Endothelial cell of umbilical vein (primary cell): ENCODE measurements around the gene MYOCD. TPM values are rescaled to one million over a fixed set of nuclear protein-coding genes. Genes with fewer than 3 reads are reported as not detected.

Source experiments
- BruUV-seq: library from RNA; stranded (reverse); fragments of 400-500 nt; replicated peaks from 2 replicates; lab custom pipeline; 2021; lab: Mats Ljungman, UMichigan
- CTCF ChIA-PET: fragments of 300-600, 350-600 bp; sonication (Branson Sonifier 250); formaldehyde crosslinking; loops from one replicate; lab custom pipeline; 2021; ENCODE audit warnings: antibody characterized with exemption, inconsistent platforms; lab: Charles Lee
- POLR2A ChIA-PET: fragments of 300-600, 350-600 bp; sonication (Branson Sonifier 250); formaldehyde crosslinking; loops from one replicate; lab custom pipeline; 2021; ENCODE audit warnings: antibody characterized with exemption, inconsistent platforms; lab: Charles Lee
- DNase-seq: peaks from one replicate; pipeline ENCODE4 v3.0.0-alpha.2; 2011; ENCODE audit warnings: low read depth, low spot score
- FAIRE-seq: peaks from 2 replicates; lab custom pipeline; 2011; peaks lifted over from hg19 to GRCh38; lab: Jason Lieb, UNC
- H2AFZ ChIP-seq: 2 replicates; pipeline ENCODE4 v1.6.0; 2012; ENCODE audit warnings: low read depth, low read length, control low read depth, inconsistent platforms
- H3K27ac ChIP-seq: 2 replicates; pipeline ENCODE4 v1.5.1; 2011; ENCODE audit warnings: low read depth, mild to moderate bottlenecking, control low read depth, low read length, moderate library complexity; ENCODE audit not compliant: insufficient read depth
- H3K27me3 ChIP-seq, 2 experiments: 2 replicates each; pipeline versions ENCODE4 v1.6.0 to v1.6.1; 2011; ENCODE audit warnings: low read length in 2 of 2, mixed read lengths in 1 of 2; ENCODE audit not compliant: control insufficient read depth in 2 of 2, insufficient read depth in 2 of 2
- H3K36me3 ChIP-seq, 2 experiments: 2 replicates in 1 of 2; 3 replicates in 1 of 2; pipeline ENCODE4 v1.5.1; 2011; ENCODE audit warnings: low read length in 2 of 2, mild to moderate bottlenecking in 1 of 2, moderate library complexity in 1 of 2; ENCODE audit not compliant: control insufficient read depth in 2 of 2, insufficient read depth in 2 of 2; ENCODE audit errors: extremely low read depth in 1 of 2
- H3K4me1 ChIP-seq: 3 replicates; pipeline ENCODE4 v1.5.1; 2011; ENCODE audit warnings: mild to moderate bottlenecking, low read length; ENCODE audit not compliant: control insufficient read depth, insufficient read depth; ENCODE audit errors: extremely low read depth
- H3K4me2 ChIP-seq: 2 replicates; pipeline ENCODE4 v1.6.1; 2011; ENCODE audit warnings: low read length, control low read depth, mixed read lengths; ENCODE audit not compliant: insufficient read depth
- H3K4me3 ChIP-seq, 3 experiments: fragments of 200-600 bp in 1 of 3; sonication (generic), shearing (Covaris generic) in 1 of 3; replicated peaks in 1 of 3; 2 replicates each; pipeline ENCODE4 v1.5.1; 2011 to 2016; ENCODE audit warnings: control low read depth in 3 of 3, low read length in 3 of 3, mild to moderate bottlenecking in 2 of 3, inconsistent platforms in 1 of 3, low read depth in 1 of 3, moderate library complexity in 1 of 3; ENCODE audit not compliant: insufficient read depth in 1 of 3
- H3K79me2 ChIP-seq: 2 replicates; pipeline ENCODE4 v1.6.0; 2012; ENCODE audit warnings: low read length, inconsistent platforms; ENCODE audit not compliant: control insufficient read depth, insufficient read depth
- H3K9ac ChIP-seq: replicated peaks from 2 replicates; pipeline ENCODE3; 2011; ENCODE audit warnings: low read length, control low read depth; ENCODE audit not compliant: insufficient read depth; ENCODE audit errors: extremely low read depth
- H3K9me1 ChIP-seq: replicated peaks from 3 replicates; pipeline ENCODE4 v1.6.0; 2011; ENCODE audit warnings: mild to moderate bottlenecking, low read length; ENCODE audit not compliant: control insufficient read depth, insufficient read depth; ENCODE audit errors: extremely low read depth
- H3K9me3 ChIP-seq: replicated peaks from 2 replicates; pipeline ENCODE4 v1.5.1; 2012; ENCODE audit warnings: low read length, inconsistent platforms; ENCODE audit not compliant: control insufficient read depth, insufficient read depth
- H4K20me1 ChIP-seq: replicated peaks from 2 replicates; pipeline ENCODE3; 2011; ENCODE audit warnings: mild to moderate bottlenecking, low read length; ENCODE audit not compliant: control insufficient read depth, insufficient read depth; ENCODE audit errors: extremely low read depth
- EZH2 ChIP-seq: IDR thresholded peaks from 2 replicates; pipeline ENCODE4 v1.6.1; 2012; ENCODE audit warnings: borderline replicate concordance, low read depth, mild to moderate bottlenecking, moderate library complexity, low read length, inconsistent platforms; ENCODE audit not compliant: severe bottlenecking
- FOS ChIP-seq: IDR thresholded peaks from 2 replicates; pipeline ENCODE4 v1.6.1; 2011; ENCODE audit warnings: mild to moderate bottlenecking, low read length, moderate library complexity, borderline replicate concordance; ENCODE audit not compliant: insufficient read depth
- GATA2 ChIP-seq: IDR thresholded peaks from 2 replicates; pipeline ENCODE4 v1.7.0; 2011; ENCODE audit warnings: low read depth, mild to moderate bottlenecking, moderate library complexity, mixed read lengths, low read length; ENCODE audit not compliant: insufficient read length, insufficient read depth
- JUN ChIP-seq: IDR thresholded peaks from 2 replicates; pipeline ENCODE4 v1.6.1; 2011; ENCODE audit warnings: borderline replicate concordance, low read depth; ENCODE audit not compliant: insufficient read length, insufficient read depth
- MYC ChIP-seq: IDR thresholded peaks from one replicate; pipeline ENCODE4 v1.6.1; 2011; ENCODE audit warnings: mild to moderate bottlenecking, low read depth, low read length
- POLR2A ChIP-seq: IDR thresholded peaks from 2 replicates; pipeline ENCODE4 v1.6.1; 2012; ENCODE audit warnings: low read depth, mild to moderate bottlenecking, control low read depth, low read length
- POLR2AphosphoS5 ChIP-seq: IDR thresholded peaks from 2 replicates; pipeline ENCODE4 v1.6.1; 2012; ENCODE audit warnings: low read depth, mild to moderate bottlenecking, control low read depth, low read length, moderate library complexity; ENCODE audit not compliant: insufficient read depth
- dilution Hi-C: fragments of 300-500 bp; cut with MboI; formaldehyde crosslinking; loops from one replicate; pipeline ENCODE4 v1.15.0; 2019; ENCODE audit warnings: low sequenced_read_pairs; ENCODE audit not compliant: extremely low pct_ligation_motif_present
- intact Hi-C: fragments of 100-400 bp; cut with micrococcal nuclease; formaldehyde crosslinking; loops from one replicate; pipeline ENCODE4 v1.10.0; 2022
- polyA plus RNA-seq, 4 experiments: library from polyadenylated mRNA; depleted of rRNA in 3 of 4; stranded (reverse) in 3 of 4; unstranded in 1 of 4; fragments of >200 nt; gene quantifications; 2 replicates each; pipeline versions ENCODE4 v1.2.1 to v1.2.3, GENCODE V29; 2011 to 2012; ENCODE audit warnings: missing spikeins in 1 of 4
- total RNA-seq: library from RNA; stranded (reverse); gene quantifications from 2 replicates; pipeline ENCODE4 v1.2.3, GENCODE V29; 2021
- TF ChIP-seq, protein P1 (sequence below): IDR thresholded peaks from 2 replicates; pipeline ENCODE4 v1.6.1; 2011; ENCODE audit not compliant: insufficient read depth, insufficient read length
- TF ChIP-seq, protein P2 (sequence below), 2 donors: IDR thresholded peaks; 1 replicate in 1 of 2; 2 replicates in 1 of 2; pipeline ENCODE4 v1.5.1; 2011; ENCODE audit warnings: low read length in 2 of 2, mild to moderate bottlenecking in 2 of 2, moderate library complexity in 2 of 2, control low read depth in 1 of 2, inconsistent platforms in 1 of 2, low read depth in 1 of 2; ENCODE audit not compliant: insufficient read depth in 1 of 2; ENCODE audit errors: extremely low read depth in 1 of 2

MYOCD gene
- total and polyA plus RNA-seq, 2 donors (not counting 3 experiments of a cell fraction or from before 2014, with no cell fraction given) = not detected

DNA sequence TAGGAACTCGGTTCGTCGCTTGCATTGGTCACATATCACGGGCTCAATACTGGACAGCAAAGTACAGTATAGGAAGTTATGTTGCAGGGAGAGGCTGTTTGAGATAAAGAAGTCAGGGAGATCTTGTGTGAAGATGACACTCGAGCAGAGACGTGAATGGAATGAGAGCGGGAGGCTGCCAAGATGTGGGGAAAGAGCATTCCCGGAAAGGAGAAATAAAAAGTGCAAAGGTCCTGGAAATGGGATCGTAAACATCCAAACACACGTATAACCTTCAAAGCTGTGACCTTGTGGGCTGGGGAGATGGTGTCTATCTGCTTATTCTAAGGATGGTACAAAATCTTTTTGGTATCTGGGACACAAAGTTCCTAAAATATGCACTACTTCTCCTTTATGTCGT is 43.0 kb upstream of the MYOCD start:
- Histone ChIP-seq H2AFZ (no peak overlapping the region), H3K4me3 (no peak overlapping the region), H3K4me2 (no peak overlapping the region), H3K9ac (no peak overlapping the region), H3K27ac (no peak overlapping the region), H3K27me3 (no peaks in the 10 kb centered on the region), H3K9me3 (no peaks in the 10 kb centered on the region), H3K36me3 (no peaks in the 10 kb centered on the region), H4K20me1 (no peaks in the 10 kb centered on the region), H3K4me1 (no peaks in the 10 kb centered on the region), H3K9me1 (no peaks in the 10 kb centered on the region), H3K79me2 (no peaks in the 10 kb centered on the region)
- dilution Hi-C loops (no loop called here), intact Hi-C loops (no loop called here)
- no peak for FAIRE-seq
- CTCF ChIA-PET = no interaction called here
- TF ChIP-seq, protein P1, sequence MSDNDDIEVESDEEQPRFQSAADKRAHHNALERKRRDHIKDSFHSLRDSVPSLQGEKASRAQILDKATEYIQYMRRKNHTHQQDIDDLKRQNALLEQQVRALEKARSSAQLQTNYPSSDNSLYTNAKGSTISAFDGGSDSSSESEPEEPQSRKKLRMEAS = no peak
- no peak for TF ChIP-seq POLR2A
- TF ChIP-seq GATA2 = no peak
- TF ChIP-seq JUN = no peak
- TF ChIP-seq POLR2AphosphoS5 = no peak
- TF ChIP-seq EZH2 = no peak
- no peak for TF ChIP-seq MYC
- TF ChIP-seq, protein P2, sequence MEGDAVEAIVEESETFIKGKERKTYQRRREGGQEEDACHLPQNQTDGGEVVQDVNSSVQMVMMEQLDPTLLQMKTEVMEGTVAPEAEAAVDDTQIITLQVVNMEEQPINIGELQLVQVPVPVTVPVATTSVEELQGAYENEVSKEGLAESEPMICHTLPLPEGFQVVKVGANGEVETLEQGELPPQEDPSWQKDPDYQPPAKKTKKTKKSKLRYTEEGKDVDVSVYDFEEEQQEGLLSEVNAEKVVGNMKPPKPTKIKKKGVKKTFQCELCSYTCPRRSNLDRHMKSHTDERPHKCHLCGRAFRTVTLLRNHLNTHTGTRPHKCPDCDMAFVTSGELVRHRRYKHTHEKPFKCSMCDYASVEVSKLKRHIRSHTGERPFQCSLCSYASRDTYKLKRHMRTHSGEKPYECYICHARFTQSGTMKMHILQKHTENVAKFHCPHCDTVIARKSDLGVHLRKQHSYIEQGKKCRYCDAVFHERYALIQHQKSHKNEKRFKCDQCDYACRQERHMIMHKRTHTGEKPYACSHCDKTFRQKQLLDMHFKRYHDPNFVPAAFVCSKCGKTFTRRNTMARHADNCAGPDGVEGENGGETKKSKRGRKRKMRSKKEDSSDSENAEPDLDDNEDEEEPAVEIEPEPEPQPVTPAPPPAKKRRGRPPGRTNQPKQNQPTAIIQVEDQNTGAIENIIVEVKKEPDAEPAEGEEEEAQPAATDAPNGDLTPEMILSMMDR (IDR thresholded peaks at IDR 0.05; ENCODE audit: extremely low read depth in 1 of 2, insufficient read depth in 1 of 2, low read depth in 1 of 2, low read length in 2 of 2) = no peak
- no peak for TF ChIP-seq FOS
- DNase-seq = no peak
- BruUV-seq = no TSS peak
- POLR2A ChIA-PET = no interaction called here
